Gastrocnemius medialis (tissue), 4 donors: ENCODE measurements around the gene OPA3.

Experiments used
- POLR2A ChIP-seq, 2 donors: fragments of 450-650 bp; IDR thresholded peaks; one replicate each; pipeline ENCODE4 v1.6.1; 2017; ENCODE audit warnings: antibody characterized with exemption in 2 of 2, mild to moderate bottlenecking in 2 of 2, moderate library complexity in 2 of 2
- TF ChIP-seq, protein P1 (sequence below), 5 experiments: fragments of 450-650 bp in 3 of 5; fragments of 200-600 bp in 2 of 5; sonication (generic) in 2 of 5; IDR thresholded peaks in 4 of 5; conservative IDR thresholded peaks in 1 of 5; 1 replicate in 4 of 5; 2 replicates in 1 of 5; pipeline ENCODE4 v1.5.1; 2016 to 2019; ENCODE audit warnings: antibody characterized with exemption in 5 of 5, mild to moderate bottlenecking in 3 of 5, moderate library complexity in 3 of 5

- TF ChIP-seq, protein P1, sequence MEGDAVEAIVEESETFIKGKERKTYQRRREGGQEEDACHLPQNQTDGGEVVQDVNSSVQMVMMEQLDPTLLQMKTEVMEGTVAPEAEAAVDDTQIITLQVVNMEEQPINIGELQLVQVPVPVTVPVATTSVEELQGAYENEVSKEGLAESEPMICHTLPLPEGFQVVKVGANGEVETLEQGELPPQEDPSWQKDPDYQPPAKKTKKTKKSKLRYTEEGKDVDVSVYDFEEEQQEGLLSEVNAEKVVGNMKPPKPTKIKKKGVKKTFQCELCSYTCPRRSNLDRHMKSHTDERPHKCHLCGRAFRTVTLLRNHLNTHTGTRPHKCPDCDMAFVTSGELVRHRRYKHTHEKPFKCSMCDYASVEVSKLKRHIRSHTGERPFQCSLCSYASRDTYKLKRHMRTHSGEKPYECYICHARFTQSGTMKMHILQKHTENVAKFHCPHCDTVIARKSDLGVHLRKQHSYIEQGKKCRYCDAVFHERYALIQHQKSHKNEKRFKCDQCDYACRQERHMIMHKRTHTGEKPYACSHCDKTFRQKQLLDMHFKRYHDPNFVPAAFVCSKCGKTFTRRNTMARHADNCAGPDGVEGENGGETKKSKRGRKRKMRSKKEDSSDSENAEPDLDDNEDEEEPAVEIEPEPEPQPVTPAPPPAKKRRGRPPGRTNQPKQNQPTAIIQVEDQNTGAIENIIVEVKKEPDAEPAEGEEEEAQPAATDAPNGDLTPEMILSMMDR (IDR thresholded peaks at IDR 0.05 in 4 of 5, conservative IDR thresholded peaks at IDR 0.05 in 1 of 5): no peak
- TF ChIP-seq POLR2A (IDR thresholded peaks at IDR 0.05): no peak
Measured at GRCh38 chr19:45591638-45592005, 7.0 kb upstream of the OPA3 start.
